ENCODE results near the gene TSKS.

DNA sequence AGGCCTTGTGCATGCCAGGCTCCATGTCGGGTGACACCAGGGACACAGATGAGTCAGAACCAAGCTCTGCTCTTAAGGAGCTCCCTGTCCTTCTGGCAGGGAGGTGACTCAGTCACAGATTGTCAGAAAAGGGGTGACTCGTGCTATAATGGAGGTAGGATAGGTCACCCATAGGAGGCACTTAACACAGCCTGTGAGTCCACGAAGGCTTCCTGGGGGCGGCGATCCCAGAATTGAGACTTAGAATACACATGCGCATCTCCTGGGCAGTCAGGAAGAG is 30.4 kb upstream of the TSKS start:
- TF ChIP-seq CTCF (IDR thresholded peaks at IDR 0.05) (no peak), ATF6 (CRISPR knock-in tag; IDR thresholded peaks at IDR 0.05) (no peak)
- TF ChIP-seq, protein P1, sequence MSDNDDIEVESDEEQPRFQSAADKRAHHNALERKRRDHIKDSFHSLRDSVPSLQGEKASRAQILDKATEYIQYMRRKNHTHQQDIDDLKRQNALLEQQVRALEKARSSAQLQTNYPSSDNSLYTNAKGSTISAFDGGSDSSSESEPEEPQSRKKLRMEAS (CRISPR knock-in tag; IDR thresholded peaks at IDR 0.05): no peak

All from WTC11 (cell line).